ENCODE data around the gene INPP4B.
A peak's percentile ranks its signal among the peaks of the same experiment; 100 is the strongest.

INPP4B gene

GRCh38 chr4:142350871-142351270 lies 495.2 kb downstream of the INPP4B start:
- Histone ChIP-seq H4K91ac (ENCODE audit: low read length) (no peak overlapping the region), H2BK5ac (ENCODE audit: low read depth, low read length, poor library complexity, severe bottlenecking) (no peak overlapping the region), H3K27me3 (ENCODE audit: control insufficient read depth in 1 of 2, insufficient read depth in 1 of 2, low read length in 2 of 2) (no peaks in the 10 kb centered on the region), H3K27ac (ENCODE audit: low read length, poor library complexity, severe bottlenecking) (no peak overlapping the region), H3K79me1 (replicated peaks; ENCODE audit: low read length, poor library complexity, severe bottlenecking) (peaks cover 10% of the 10 kb centered on the region), H2BK12ac (ENCODE audit: low read length in 2 of 2) (no peak overlapping the region), H2AK5ac (ENCODE audit: low read length, severe bottlenecking) (no peak overlapping the region), H2BK15ac (ENCODE audit: low read depth, poor library complexity, severe bottlenecking) (no peak overlapping the region), H3K18ac (ENCODE audit: low read depth in 1 of 2, low read length in 2 of 2) (no peak overlapping the region), H3K9me3 (ENCODE audit: control insufficient read depth, low read length) (no peaks in the 10 kb centered on the region), H3K4me1 (ENCODE audit: control insufficient read depth, insufficient read depth, low read depth, low read length) (peaks cover 3% of the 10 kb centered on the region), H3K23ac (ENCODE audit: low read length in 2 of 2) (no peak overlapping the region), H3K4me3 (ENCODE audit: insufficient read depth in 1 of 2, low read depth in 1 of 2, low read length in 2 of 2) (no peak overlapping the region), H3K9ac (ENCODE audit: low read length) (peak overlapping the region; percentile 4), H3K36me3 (ENCODE audit: control insufficient read depth in 1 of 2, insufficient read depth in 2 of 2, low read depth in 1 of 2, low read length in 2 of 2) (no peaks in the 10 kb centered on the region), H2AFZ (ENCODE audit: low read depth, low read length) (no peak overlapping the region), H2BK120ac (ENCODE audit: low read depth, low read length) (no peak overlapping the region), H3K14ac (ENCODE audit: low read length in 2 of 2) (no peak overlapping the region), H4K8ac (ENCODE audit: low read length) (no peak overlapping the region), H3K4ac (ENCODE audit: low read depth in 1 of 2, low read length in 2 of 2) (no peak overlapping the region), H3K4me2 (ENCODE audit: low read length, poor library complexity, severe bottlenecking) (no peak overlapping the region)
- DNase-seq, result no peak

- no peak overlapping the region for H2BK12ac ChIP-seq (ENCODE audit: low read length in 2 of 2)
- H3K27ac ChIP-seq (ENCODE audit: low read length, poor library complexity, severe bottlenecking), result no peak overlapping the region
- no peak overlapping the region for H3K14ac ChIP-seq (ENCODE audit: low read length in 2 of 2)
- no peaks in the 10 kb centered on the region for H3K27me3 ChIP-seq (ENCODE audit: control insufficient read depth in 1 of 2, insufficient read depth in 1 of 2, low read length in 2 of 2)
- no peak overlapping the region for H2BK120ac ChIP-seq (ENCODE audit: low read depth, low read length)
- no peak for DNase-seq
- H2BK5ac ChIP-seq (ENCODE audit: low read depth, low read length, poor library complexity, severe bottlenecking), result no peak overlapping the region
- no peak overlapping the region for H3K18ac ChIP-seq (ENCODE audit: low read depth in 1 of 2, low read length in 2 of 2)
- H3K9me3 ChIP-seq (ENCODE audit: control insufficient read depth, low read length), result no peaks in the 10 kb centered on the region
- no peak overlapping the region for H2BK15ac ChIP-seq (ENCODE audit: low read depth, poor library complexity, severe bottlenecking)
- no peak overlapping the region for H3K4me2 ChIP-seq (ENCODE audit: low read length, poor library complexity, severe bottlenecking)
- no peak overlapping the region for H4K8ac ChIP-seq (ENCODE audit: low read length)
- H2AK5ac ChIP-seq (ENCODE audit: low read length, severe bottlenecking), result no peak overlapping the region
- H3K4me1 ChIP-seq (ENCODE audit: control insufficient read depth, insufficient read depth, low read depth, low read length), result peaks cover 2% of the 10 kb centered on the region
- H4K91ac ChIP-seq (ENCODE audit: low read length), result no peak overlapping the region
- no peak overlapping the region for H2AFZ ChIP-seq (ENCODE audit: low read depth, low read length)
- no peak overlapping the region for H3K23ac ChIP-seq (ENCODE audit: low read length in 2 of 2)
- H3K79me1 ChIP-seq (replicated peaks; ENCODE audit: low read length, poor library complexity, severe bottlenecking), result peaks cover 9% of the 10 kb centered on the region
- H3K4me3 ChIP-seq (ENCODE audit: insufficient read depth in 1 of 2, low read depth in 1 of 2, low read length in 2 of 2), result no peak overlapping the region
- H3K9ac ChIP-seq (ENCODE audit: low read length), result no peak overlapping the region
- no peak overlapping the region for H3K4ac ChIP-seq (ENCODE audit: low read depth in 1 of 2, low read length in 2 of 2)
- H3K36me3 ChIP-seq (ENCODE audit: control insufficient read depth in 1 of 2, insufficient read depth in 2 of 2, low read depth in 1 of 2, low read length in 2 of 2), result no peaks in the 10 kb centered on the region
- 70% methylated on average over 1 of the region's 1 CpG for WGBS
Measured at GRCh38 chr4:142348613-142349021, 497.5 kb downstream of the INPP4B start.

GRCh38 chr4:142347241-142347640 lies 498.9 kb downstream of the INPP4B start:
- Histone ChIP-seq H3K79me1 (replicated peaks; ENCODE audit: low read length, poor library complexity, severe bottlenecking) (peaks cover 9% of the 10 kb centered on the region), H3K4ac (ENCODE audit: low read depth in 1 of 2, low read length in 2 of 2) (no peak overlapping the region), H3K23ac (ENCODE audit: low read length in 2 of 2) (no peak overlapping the region), H3K27ac (ENCODE audit: low read length, poor library complexity, severe bottlenecking) (no peak overlapping the region), H3K9ac (ENCODE audit: low read length) (no peak overlapping the region), H3K9me3 (ENCODE audit: control insufficient read depth, low read length) (no peaks in the 10 kb centered on the region), H3K4me2 (ENCODE audit: low read length, poor library complexity, severe bottlenecking) (no peak overlapping the region), H2BK15ac (ENCODE audit: low read depth, poor library complexity, severe bottlenecking) (no peak overlapping the region), H3K14ac (ENCODE audit: low read length in 2 of 2) (no peak overlapping the region), H3K4me1 (ENCODE audit: control insufficient read depth, insufficient read depth, low read depth, low read length) (peaks cover 2% of the 10 kb centered on the region), H4K8ac (ENCODE audit: low read length) (no peak overlapping the region), H2AK5ac (ENCODE audit: low read length, severe bottlenecking) (no peak overlapping the region), H2AFZ (ENCODE audit: low read depth, low read length) (no peak overlapping the region), H2BK5ac (ENCODE audit: low read depth, low read length, poor library complexity, severe bottlenecking) (no peak overlapping the region), H3K18ac (ENCODE audit: low read depth in 1 of 2, low read length in 2 of 2) (no peak overlapping the region), H2BK120ac (ENCODE audit: low read depth, low read length) (no peak overlapping the region), H3K27me3 (ENCODE audit: control insufficient read depth in 1 of 2, insufficient read depth in 1 of 2, low read length in 2 of 2) (no peaks in the 10 kb centered on the region), H3K4me3 (ENCODE audit: insufficient read depth in 1 of 2, low read depth in 1 of 2, low read length in 2 of 2) (no peak overlapping the region), H4K91ac (ENCODE audit: low read length) (no peak overlapping the region), H2BK12ac (ENCODE audit: low read length in 2 of 2) (no peak overlapping the region), H3K36me3 (ENCODE audit: control insufficient read depth in 1 of 2, insufficient read depth in 2 of 2, low read depth in 1 of 2, low read length in 2 of 2) (no peaks in the 10 kb centered on the region)
- no peak for DNase-seq

GRCh38 chr4:142345924-142346323 lies 500.2 kb downstream of the INPP4B start:
- Histone ChIP-seq H2BK12ac (ENCODE audit: low read length in 2 of 2) (no peak overlapping the region), H4K8ac (ENCODE audit: low read length) (no peak overlapping the region), H3K27ac (ENCODE audit: low read length, poor library complexity, severe bottlenecking) (no peak overlapping the region), H3K4me1 (ENCODE audit: control insufficient read depth, insufficient read depth, low read depth, low read length) (peaks cover 2% of the 10 kb centered on the region), H3K23ac (ENCODE audit: low read length in 2 of 2) (no peak overlapping the region), H3K9me3 (ENCODE audit: control insufficient read depth, low read length) (no peaks in the 10 kb centered on the region), H4K91ac (ENCODE audit: low read length) (no peak overlapping the region), H3K14ac (ENCODE audit: low read length in 2 of 2) (no peak overlapping the region), H3K18ac (ENCODE audit: low read depth in 1 of 2, low read length in 2 of 2) (no peak overlapping the region), H2AFZ (ENCODE audit: low read depth, low read length) (no peak overlapping the region), H3K4me3 (ENCODE audit: insufficient read depth in 1 of 2, low read depth in 1 of 2, low read length in 2 of 2) (no peak overlapping the region), H2BK5ac (ENCODE audit: low read depth, low read length, poor library complexity, severe bottlenecking) (no peak overlapping the region), H3K4ac (ENCODE audit: low read depth in 1 of 2, low read length in 2 of 2) (no peak overlapping the region), H2BK120ac (ENCODE audit: low read depth, low read length) (no peak overlapping the region), H3K4me2 (ENCODE audit: low read length, poor library complexity, severe bottlenecking) (no peak overlapping the region), H3K9ac (ENCODE audit: low read length) (no peak overlapping the region), H3K79me1 (replicated peaks; ENCODE audit: low read length, poor library complexity, severe bottlenecking) (peaks cover 12% of the 10 kb centered on the region), H3K27me3 (ENCODE audit: control insufficient read depth in 1 of 2, insufficient read depth in 1 of 2, low read length in 2 of 2) (no peaks in the 10 kb centered on the region), H2BK15ac (ENCODE audit: low read depth, poor library complexity, severe bottlenecking) (no peak overlapping the region), H2AK5ac (ENCODE audit: low read length, severe bottlenecking) (no peak overlapping the region), H3K36me3 (ENCODE audit: control insufficient read depth in 1 of 2, insufficient read depth in 2 of 2, low read depth in 1 of 2, low read length in 2 of 2) (no peaks in the 10 kb centered on the region)
- WGBS, result 35% methylated on average over 2 of the region's 2 CpGs
- no peak for DNase-seq

All from mesenchymal stem cell (in vitro differentiated cells and primary cell).